Tibial nerve (tissue), 3 donors: ENCODE results near the gene IL27RA.
A peak's percentile ranks its signal among the peaks of the same experiment; 100 is the strongest.

Source experiments
- CTCF ChIP-seq, 5 experiments: fragments of 200-600 bp in 3 of 5; fragments of 450-650 bp in 2 of 5; sonication (generic) in 3 of 5; IDR thresholded peaks; one replicate each; pipeline ENCODE4 v1.5.1; 2016 to 2019; ENCODE audit warnings: antibody characterized with exemption in 5 of 5, mild to moderate bottlenecking in 3 of 5, moderate library complexity in 2 of 5
- POLR2A ChIP-seq, 2 donors: fragments of 450-650 bp; IDR thresholded peaks; one replicate each; pipeline ENCODE4 v1.6.1; 2017; ENCODE audit warnings: antibody characterized with exemption in 2 of 2, mild to moderate bottlenecking in 2 of 2, moderate library complexity in 2 of 2

GRCh38 chr19:14080887-14081796 is 49.6 kb downstream of the IL27RA start:
- TF ChIP-seq CTCF (IDR thresholded peaks at IDR 0.05) (peak in 2 of 5 experiments; percentile 26 to 39), POLR2A (IDR thresholded peaks at IDR 0.05) (peak; percentile 47 to 73)
